ENCODE measurements around the gene ZNF581.

ZNF581 gene, protein sequence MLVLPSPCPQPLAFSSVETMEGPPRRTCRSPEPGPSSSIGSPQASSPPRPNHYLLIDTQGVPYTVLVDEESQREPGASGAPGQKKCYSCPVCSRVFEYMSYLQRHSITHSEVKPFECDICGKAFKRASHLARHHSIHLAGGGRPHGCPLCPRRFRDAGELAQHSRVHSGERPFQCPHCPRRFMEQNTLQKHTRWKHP

DNA sequence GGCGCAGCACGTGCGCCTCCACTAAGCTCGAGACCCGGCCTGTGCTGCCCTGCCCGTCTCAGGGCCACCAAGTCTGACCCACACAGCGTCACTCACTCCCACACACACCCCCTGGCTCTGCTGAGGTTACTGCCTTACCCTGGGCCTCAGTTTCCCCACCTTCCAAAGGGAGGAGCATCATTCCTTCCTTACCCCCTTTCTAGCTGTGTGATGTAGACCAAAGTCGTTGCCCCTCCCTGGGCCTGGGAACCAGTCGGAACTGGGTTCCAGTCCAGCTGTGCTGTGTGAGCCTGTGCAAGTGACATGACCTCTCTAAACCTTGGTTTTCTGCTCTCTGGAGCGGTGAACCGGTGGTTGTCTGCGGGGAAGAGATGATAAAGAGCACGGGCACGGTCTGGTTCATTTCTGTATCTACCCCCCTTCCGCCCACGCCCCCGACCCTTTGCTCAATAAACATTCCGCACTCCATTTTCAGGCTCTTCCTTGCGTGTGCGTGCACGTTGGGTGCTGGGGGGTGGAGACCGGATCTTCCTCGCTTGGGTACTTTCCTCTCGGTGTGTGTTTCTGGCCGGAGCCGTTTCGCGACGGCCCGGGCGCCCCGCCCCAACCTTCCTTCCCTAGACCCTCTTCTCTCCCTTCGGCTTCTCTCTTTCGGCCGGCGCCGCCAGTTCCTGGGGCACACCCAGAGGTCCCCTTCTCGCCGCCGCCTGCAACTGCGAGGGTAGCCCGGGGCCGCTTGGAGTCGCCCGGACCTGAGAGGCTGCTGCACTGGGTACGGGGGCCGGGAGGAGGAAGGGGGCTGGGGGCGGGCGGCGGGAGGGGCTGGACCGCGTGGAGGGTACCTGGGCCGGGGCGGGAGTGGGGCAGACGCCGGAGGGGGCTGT, at the start of gene ZNF581:
ZNF581 (plus strand) TSS at position 647 of the 884 bp plus-strand sequence. CDS start 923 bp downstream, outside the sequence.
- DNase-seq (ENCODE audit: low read depth in 4 of 4, low spot score in 1 of 4) = peak; percentile 65 to 82 (median 76)

GRCh38 chr19:55594996-55595545, 48.4 kb upstream of the ZNF581 start:
- DNase-seq (ENCODE audit: low read depth in 4 of 4, low spot score in 1 of 4) = no peak

GRCh38 chr19:55596304-55596703, 47.1 kb upstream of the ZNF581 start:
- DNase-seq (ENCODE audit: low read depth in 4 of 4, low spot score in 1 of 4) = no peak

DNA sequence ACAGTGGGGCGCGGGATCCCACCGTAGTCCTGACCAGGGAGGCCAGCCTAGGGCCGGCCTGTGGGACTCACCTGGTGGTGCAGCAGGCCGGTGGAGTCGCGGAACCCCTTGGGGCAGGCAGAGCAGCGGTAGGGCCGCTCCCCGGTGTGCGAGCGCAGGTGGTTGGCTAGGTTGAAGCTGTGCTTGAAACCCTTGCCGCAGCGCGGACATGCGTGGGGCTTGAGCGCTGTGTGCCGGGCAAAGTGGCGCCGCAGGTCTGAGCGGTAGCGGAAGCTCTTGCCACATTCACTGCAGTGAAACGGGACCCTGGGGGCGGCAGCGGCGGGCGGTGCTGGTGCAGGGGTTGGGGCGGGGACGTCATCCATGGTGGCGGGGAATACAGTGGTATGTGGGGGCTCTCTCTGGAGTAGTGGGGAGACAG, 45.9 kb upstream of the ZNF581 start:
- DNase-seq (ENCODE audit: low read depth in 4 of 4, low spot score in 1 of 4) = no peak

- DNase-seq (ENCODE audit: low read depth in 4 of 4, low spot score in 1 of 4) = no peak
Measured at GRCh38 chr19:55598034-55598433, 45.4 kb upstream of the ZNF581 start.

GRCh38 chr19:55598719-55599467, 44.6 kb upstream of the ZNF581 start:
- peak; percentile 73 to 96 (median 88) for DNase-seq (ENCODE audit: low read depth in 4 of 4, low spot score in 1 of 4)

GRCh38 chr19:55599468-55599841, 44.0 kb upstream of the ZNF581 start, which contains the start of gene FIZ1:
Gene FIZ1 (minus strand): TSS chr19:55599517. CDS start chr19:55597865, 1,652 bp downstream.
- peak; percentile 86 to 96 (median 92) for DNase-seq (ENCODE audit: low read depth in 4 of 4, low spot score in 1 of 4)

DNA sequence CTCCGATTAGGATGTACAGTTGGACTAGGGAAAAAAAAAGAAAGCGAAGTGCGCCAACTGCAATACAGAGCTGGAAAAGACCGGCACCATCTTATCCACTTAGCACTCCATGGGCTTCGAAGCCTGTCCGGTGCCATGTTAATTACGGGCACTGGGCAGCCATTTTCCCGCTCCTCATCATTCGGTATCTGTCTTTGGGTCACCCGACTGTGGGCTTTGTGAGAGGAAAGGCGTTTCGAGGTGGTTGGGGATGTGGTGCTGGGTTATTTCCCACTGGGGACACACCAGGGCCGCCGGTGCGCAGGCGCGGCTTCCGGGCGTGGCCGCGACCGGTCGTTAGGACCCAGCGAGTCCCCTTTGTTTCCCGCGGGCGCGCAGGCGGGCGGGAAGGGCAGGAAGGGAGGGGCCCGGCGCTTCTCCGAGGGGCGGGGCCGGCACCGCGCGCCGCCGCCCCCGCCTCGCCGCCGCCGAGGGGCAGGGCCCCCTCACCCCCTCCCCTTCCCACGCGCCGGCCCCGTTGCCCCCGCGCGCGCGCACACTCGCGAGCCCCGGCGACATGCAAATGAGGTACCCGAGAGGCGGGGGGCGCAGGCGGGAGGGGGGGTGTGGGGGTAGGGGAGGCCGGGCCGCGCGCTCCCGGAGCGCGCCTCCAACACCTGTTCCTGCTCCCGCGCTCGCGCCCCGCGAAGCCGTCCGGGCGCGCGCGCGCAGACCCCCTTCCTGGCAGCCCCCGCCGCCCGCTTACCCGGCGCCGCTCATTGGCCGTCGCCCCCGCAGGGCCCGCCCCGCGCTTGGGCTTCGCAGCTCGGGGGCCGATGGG, 43.4 kb upstream of the ZNF581 start, which contains the start of gene ZNF524:
ZNF524 (plus strand) TSS at position 447 of the 820 bp plus-strand sequence. CDS start 1,825 bp downstream, outside the sequence.
- peak; percentile 62 to 77 (median 70) for DNase-seq (ENCODE audit: low read depth in 4 of 4, low spot score in 1 of 4)

GRCh38 chr19:55600662-55601028, 42.8 kb upstream of the ZNF581 start:
- no peak for DNase-seq (ENCODE audit: low read depth in 4 of 4, low spot score in 1 of 4)

GRCh38 chr19:55601084-55601483, 42.4 kb upstream of the ZNF581 start:
- no peak for DNase-seq (ENCODE audit: low read depth in 4 of 4, low spot score in 1 of 4)

DNA sequence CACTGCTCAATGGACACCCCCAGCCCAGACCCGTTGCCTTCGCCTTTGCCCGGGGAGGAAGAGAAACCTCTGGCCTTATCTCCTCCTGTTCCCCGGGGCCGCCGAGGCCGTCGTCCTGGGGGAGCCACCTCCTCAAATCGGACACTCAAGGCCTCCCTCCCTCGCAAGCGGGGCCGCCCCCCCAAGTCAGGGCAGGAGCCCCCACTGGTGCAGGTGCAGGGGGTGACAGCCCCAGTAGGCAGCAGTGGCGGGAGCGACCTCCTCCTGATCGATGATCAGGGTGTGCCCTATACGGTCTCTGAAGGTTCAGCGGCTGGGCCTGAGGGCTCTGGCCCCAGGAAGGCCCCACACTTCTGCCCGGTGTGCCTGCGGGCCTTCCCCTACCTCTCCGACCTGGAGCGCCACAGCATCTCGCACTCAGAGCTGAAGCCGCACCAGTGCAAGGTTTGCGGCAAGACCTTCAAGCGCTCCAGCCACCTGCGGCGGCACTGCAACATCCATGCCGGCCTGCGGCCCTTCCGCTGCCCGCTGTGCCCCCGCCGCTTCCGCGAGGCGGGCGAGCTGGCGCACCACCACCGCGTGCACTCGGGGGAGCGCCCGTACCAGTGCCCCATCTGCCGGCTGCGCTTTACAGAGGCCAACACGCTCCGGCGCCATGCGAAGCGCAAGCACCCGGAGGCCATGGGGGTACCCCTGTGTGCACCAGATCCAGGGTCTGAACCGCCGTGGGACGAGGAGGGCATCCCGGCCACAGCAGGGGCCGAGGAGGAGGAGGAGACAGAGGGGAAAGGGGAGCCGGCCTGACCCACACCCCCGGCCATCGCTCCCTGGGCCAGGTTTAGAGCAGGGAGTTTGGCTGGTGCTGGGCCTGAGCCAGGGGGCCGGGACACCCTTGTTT, 41.1 kb upstream of the ZNF581 start:
- no peak for DNase-seq (ENCODE audit: low read depth in 4 of 4, low spot score in 1 of 4)

DNA sequence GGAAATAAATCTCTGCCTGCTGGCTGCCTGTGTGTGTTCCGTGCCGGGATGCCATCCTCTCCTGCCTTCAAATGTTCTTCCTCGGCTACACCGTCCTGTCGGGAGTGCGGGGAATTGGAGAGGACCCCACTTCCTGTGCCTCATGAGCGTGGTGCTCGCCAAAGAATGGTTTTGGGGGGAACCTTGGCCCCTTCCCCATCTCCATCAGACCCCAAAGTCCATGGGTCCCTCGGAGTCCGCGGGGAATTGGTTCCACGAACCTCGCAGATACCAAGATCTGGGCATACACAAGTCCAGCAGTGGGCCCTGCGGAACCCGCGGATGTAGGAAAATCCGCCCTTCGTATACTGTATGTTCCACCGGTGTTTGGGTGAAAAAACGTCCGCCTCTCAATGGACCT, 40.3 kb upstream of the ZNF581 start:
- no peak for DNase-seq (ENCODE audit: low read depth in 4 of 4, low spot score in 1 of 4)

DNA sequence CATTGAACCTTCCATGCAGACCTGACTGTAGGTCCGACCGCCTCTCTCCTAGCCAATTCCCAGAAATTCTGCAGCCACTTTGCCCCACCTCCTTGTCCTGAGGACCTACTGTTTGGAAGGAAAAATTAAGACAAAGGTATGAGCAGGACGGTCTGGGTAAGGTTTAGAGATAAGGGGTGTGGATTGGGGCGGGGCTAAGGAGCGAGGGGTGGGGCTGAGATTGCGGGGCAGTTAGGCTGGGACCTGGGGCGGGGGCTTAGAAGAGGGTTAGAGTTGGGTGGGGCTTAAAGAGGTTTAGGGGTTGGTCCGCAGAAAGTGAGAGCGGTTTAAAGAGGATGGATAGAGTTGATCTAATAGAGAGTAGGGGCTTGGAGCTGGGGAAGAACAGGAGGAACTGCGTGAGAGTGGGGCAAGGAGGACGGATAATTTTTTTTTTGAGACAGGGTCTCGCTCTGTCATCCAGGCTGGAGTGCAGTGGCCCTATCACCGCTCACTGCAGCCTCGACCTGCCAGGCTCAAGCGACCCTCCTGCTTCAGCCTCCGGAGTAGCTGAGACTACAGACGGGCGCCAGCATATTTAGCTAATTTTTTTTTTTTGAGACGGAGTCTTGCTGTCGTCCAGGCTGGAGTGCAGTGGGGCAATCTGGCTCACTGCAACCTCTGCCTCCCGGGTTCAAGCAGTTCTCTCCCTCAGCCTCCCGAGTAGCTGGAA, 39.7 kb upstream of the ZNF581 start:
- DNase-seq (ENCODE audit: low read depth in 4 of 4, low spot score in 1 of 4) = no peak

GRCh38 chr19:55605207-55605636, 38.2 kb upstream of the ZNF581 start:
- peak; percentile 97 to 99 (median 98) for DNase-seq (ENCODE audit: low read depth in 4 of 4, low spot score in 1 of 4)

DNA sequence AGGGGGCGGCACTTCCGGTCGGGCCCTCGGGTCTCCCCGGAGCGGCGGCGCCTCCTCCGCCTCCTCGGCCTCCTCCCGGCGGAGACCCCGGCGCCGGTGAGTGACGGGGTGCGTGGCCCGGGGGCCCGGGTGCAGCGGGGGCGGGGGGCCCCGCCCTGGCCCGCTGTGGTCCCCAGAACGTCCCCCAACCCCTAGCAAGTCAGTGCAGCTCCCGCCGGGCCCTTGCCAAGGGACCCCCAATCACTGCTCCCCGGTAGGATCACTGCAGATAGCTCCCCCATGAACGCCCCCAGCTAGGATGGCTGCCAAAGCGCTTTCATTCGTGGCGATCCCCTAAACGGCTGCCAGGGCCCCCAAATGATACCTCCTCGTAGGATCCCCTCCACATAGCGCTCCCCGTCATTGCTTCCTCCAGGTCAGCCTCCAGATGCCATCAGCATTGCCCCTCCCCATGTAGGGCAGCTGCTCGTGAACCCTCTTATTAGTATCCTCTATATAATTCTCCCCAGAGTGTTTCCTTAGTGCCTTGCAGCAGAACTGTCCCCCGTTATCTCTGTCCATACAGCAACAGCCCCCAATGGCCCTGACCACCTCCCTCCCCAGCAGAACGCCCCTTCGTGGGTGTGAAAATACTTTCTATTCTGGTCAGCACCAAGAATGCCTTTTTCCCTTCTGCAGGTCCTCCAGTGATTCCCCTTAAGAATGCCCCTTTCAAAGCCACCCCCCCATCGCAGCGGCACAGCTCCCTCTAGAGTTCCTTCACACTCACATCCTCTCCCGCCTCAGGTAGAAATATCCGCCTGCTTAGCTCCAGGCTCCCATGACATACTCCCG, 37.6 kb upstream of the ZNF581 start, which contains the start of gene ZNF865:
ZNF865 (plus strand) TSS at position 11 of the 834 bp plus-strand sequence. CDS start 7,972 bp downstream, outside the sequence.
- DNase-seq (ENCODE audit: low read depth in 4 of 4, low spot score in 1 of 4) = peak in 2 of 4 experiments; percentile 59 to 65

DNA sequence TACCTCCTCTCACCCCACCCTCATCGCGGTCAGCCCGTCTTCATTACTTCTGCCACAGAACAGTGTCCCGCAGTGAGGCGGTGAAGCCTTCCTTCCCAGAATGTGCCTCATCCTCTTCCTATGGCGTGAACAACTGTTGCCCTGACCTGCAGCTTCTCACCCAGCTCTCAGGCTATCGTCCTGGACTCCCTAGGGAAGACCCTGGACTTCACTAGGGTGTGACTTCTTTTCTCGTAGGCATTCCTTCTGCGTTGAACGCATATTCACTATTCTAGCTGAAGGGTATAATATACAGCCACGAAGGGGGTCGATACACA, 37.0 kb upstream of the ZNF581 start:
- no peak for DNase-seq (ENCODE audit: low read depth in 4 of 4, low spot score in 1 of 4)

- DNase-seq (ENCODE audit: low read depth in 4 of 4, low spot score in 1 of 4) = no peak
Measured at GRCh38 chr19:55606817-55607216, 36.6 kb upstream of the ZNF581 start.

GRCh38 chr19:55609326-55609725, 34.1 kb upstream of the ZNF581 start:
- DNase-seq (ENCODE audit: low read depth in 4 of 4, low spot score in 1 of 4) = no peak
